ENCODE data around the gene CHRNG.
A peak's percentile ranks its signal among the peaks of the same experiment; 100 is the strongest.

Gene CHRNG

GRCh38 chr2:232544674-232545073 is 5.2 kb downstream of the CHRNG start:
- H3K27me3 ChIP-seq (ENCODE audit: control insufficient read depth in 1 of 2, insufficient read depth in 1 of 2, low read length in 2 of 2): peaks cover 2 to 11% of the 10 kb centered on the region in 2 experiments
- peaks cover 12 to 28% of the 10 kb centered on the region in 2 experiments for H3K36me3 ChIP-seq (ENCODE audit: control insufficient read depth in 1 of 2, insufficient read depth in 2 of 2, low read depth in 1 of 2, low read length in 2 of 2)
- peaks cover 3% of the 10 kb centered on the region for H3K9me3 ChIP-seq (ENCODE audit: control insufficient read depth, low read length)
- H3K79me1 ChIP-seq (replicated peaks; ENCODE audit: low read length, poor library complexity, severe bottlenecking): peaks cover 32% of the 10 kb centered on the region
- H4K91ac ChIP-seq (ENCODE audit: low read length): no peak overlapping the region
- H3K9ac ChIP-seq (ENCODE audit: low read length): no peak overlapping the region
- WGBS: 93% methylated on average over 6 of the region's 6 CpGs
- no peak for DNase-seq
- no peak overlapping the region for H3K23ac ChIP-seq (ENCODE audit: low read length in 2 of 2)
- H4K8ac ChIP-seq (ENCODE audit: low read length): no peak overlapping the region
- H3K18ac ChIP-seq (ENCODE audit: low read depth in 1 of 2, low read length in 2 of 2): no peak overlapping the region
- no peak overlapping the region for H2AK5ac ChIP-seq (ENCODE audit: low read length, severe bottlenecking)
- H3K14ac ChIP-seq (ENCODE audit: low read length in 2 of 2): no peak overlapping the region
- no peak overlapping the region for H2BK15ac ChIP-seq (ENCODE audit: low read depth, poor library complexity, severe bottlenecking)
- no peak overlapping the region for H2BK5ac ChIP-seq (ENCODE audit: low read depth, low read length, poor library complexity, severe bottlenecking)
- no peak overlapping the region for H2BK12ac ChIP-seq (ENCODE audit: low read length in 2 of 2)
- peaks cover 3% of the 10 kb centered on the region for H3K4me1 ChIP-seq (ENCODE audit: control insufficient read depth, insufficient read depth, low read depth, low read length)
- H2AFZ ChIP-seq (ENCODE audit: low read depth, low read length): no peak overlapping the region
- H3K4me3 ChIP-seq (ENCODE audit: insufficient read depth in 1 of 2, low read depth in 1 of 2, low read length in 2 of 2): no peak overlapping the region
- H3K27ac ChIP-seq (ENCODE audit: low read length, poor library complexity, severe bottlenecking): no peak overlapping the region
- no peak overlapping the region for H2BK120ac ChIP-seq (ENCODE audit: low read depth, low read length)
- no peak overlapping the region for H3K4me2 ChIP-seq (ENCODE audit: low read length, poor library complexity, severe bottlenecking)
- H3K4ac ChIP-seq (ENCODE audit: low read depth in 1 of 2, low read length in 2 of 2): no peak overlapping the region

GRCh38 chr2:232545511-232546375 is 6.3 kb downstream of the CHRNG start:
- peaks cover 0 to 1% of the 10 kb centered on the region in 2 experiments for H3K27me3 ChIP-seq (ENCODE audit: control insufficient read depth in 1 of 2, insufficient read depth in 1 of 2, low read length in 2 of 2)
- H3K36me3 ChIP-seq (ENCODE audit: control insufficient read depth in 1 of 2, insufficient read depth in 2 of 2, low read depth in 1 of 2, low read length in 2 of 2): peaks cover 12 to 28% of the 10 kb centered on the region in 2 experiments
- H3K4me2 ChIP-seq (ENCODE audit: low read length, poor library complexity, severe bottlenecking): no peak overlapping the region
- H4K91ac ChIP-seq (ENCODE audit: low read length): peak overlapping the region; percentile 23
- H2BK12ac ChIP-seq (ENCODE audit: low read length in 2 of 2): no peak overlapping the region
- peaks cover 3% of the 10 kb centered on the region for H3K4me1 ChIP-seq (ENCODE audit: control insufficient read depth, insufficient read depth, low read depth, low read length)
- no peak overlapping the region for H3K14ac ChIP-seq (ENCODE audit: low read length in 2 of 2)
- H3K9ac ChIP-seq (ENCODE audit: low read length): no peak overlapping the region
- no peak overlapping the region for H3K23ac ChIP-seq (ENCODE audit: low read length in 2 of 2)
- H3K27ac ChIP-seq (ENCODE audit: low read length, poor library complexity, severe bottlenecking): no peak overlapping the region
- no peak overlapping the region for H2BK120ac ChIP-seq (ENCODE audit: low read depth, low read length)
- H3K4me3 ChIP-seq (ENCODE audit: insufficient read depth in 1 of 2, low read depth in 1 of 2, low read length in 2 of 2): no peak overlapping the region
- H2AFZ ChIP-seq (ENCODE audit: low read depth, low read length): no peak overlapping the region
- H3K79me1 ChIP-seq (replicated peaks; ENCODE audit: low read length, poor library complexity, severe bottlenecking): peaks cover 32% of the 10 kb centered on the region
- no peak overlapping the region for H2BK15ac ChIP-seq (ENCODE audit: low read depth, poor library complexity, severe bottlenecking)
- no peak overlapping the region for H3K18ac ChIP-seq (ENCODE audit: low read depth in 1 of 2, low read length in 2 of 2)
- H3K9me3 ChIP-seq (ENCODE audit: control insufficient read depth, low read length): peaks cover 3% of the 10 kb centered on the region
- no peak overlapping the region for H2BK5ac ChIP-seq (ENCODE audit: low read depth, low read length, poor library complexity, severe bottlenecking)
- WGBS: 93% methylated on average over 16 of the region's 17 CpGs
- H3K4ac ChIP-seq (ENCODE audit: low read depth in 1 of 2, low read length in 2 of 2): no peak overlapping the region
- DNase-seq: no peak
- H4K8ac ChIP-seq (ENCODE audit: low read length): no peak overlapping the region
- no peak overlapping the region for H2AK5ac ChIP-seq (ENCODE audit: low read length, severe bottlenecking)

- Histone ChIP-seq H3K18ac (ENCODE audit: low read depth in 1 of 2, low read length in 2 of 2) (no peak overlapping the region), H3K36me3 (ENCODE audit: control insufficient read depth in 1 of 2, insufficient read depth in 2 of 2, low read depth in 1 of 2, low read length in 2 of 2) (peaks cover 20 to 31% of the 10 kb centered on the region in 2 experiments), H4K8ac (ENCODE audit: low read length) (no peak overlapping the region), H2AK5ac (ENCODE audit: low read length, severe bottlenecking) (no peak overlapping the region), H3K4ac (ENCODE audit: low read depth in 1 of 2, low read length in 2 of 2) (no peak overlapping the region), H3K23ac (ENCODE audit: low read length in 2 of 2) (no peak overlapping the region), H3K4me2 (ENCODE audit: low read length, poor library complexity, severe bottlenecking) (no peak overlapping the region), H2BK15ac (ENCODE audit: low read depth, poor library complexity, severe bottlenecking) (no peak overlapping the region), H2BK5ac (ENCODE audit: low read depth, low read length, poor library complexity, severe bottlenecking) (no peak overlapping the region), H2AFZ (ENCODE audit: low read depth, low read length) (no peak overlapping the region), H2BK120ac (ENCODE audit: low read depth, low read length) (no peak overlapping the region), H3K14ac (ENCODE audit: low read length in 2 of 2) (no peak overlapping the region), H2BK12ac (ENCODE audit: low read length in 2 of 2) (no peak overlapping the region), H3K4me1 (ENCODE audit: control insufficient read depth, insufficient read depth, low read depth, low read length) (peaks cover 7% of the 10 kb centered on the region), H3K9ac (ENCODE audit: low read length) (no peak overlapping the region), H4K91ac (ENCODE audit: low read length) (no peak overlapping the region), H3K27ac (ENCODE audit: low read length, poor library complexity, severe bottlenecking) (no peak overlapping the region), H3K27me3 (ENCODE audit: control insufficient read depth in 1 of 2, insufficient read depth in 1 of 2, low read length in 2 of 2) (no peaks in the 10 kb centered on the region), H3K9me3 (ENCODE audit: control insufficient read depth, low read length) (peaks cover 3% of the 10 kb centered on the region), H3K4me3 (ENCODE audit: insufficient read depth in 1 of 2, low read depth in 1 of 2, low read length in 2 of 2) (no peak overlapping the region), H3K79me1 (replicated peaks; ENCODE audit: low read length, poor library complexity, severe bottlenecking) (peaks cover 32% of the 10 kb centered on the region)
- no peak for DNase-seq
- 100% methylated on average over 6 of the region's 6 CpGs for WGBS
These were observed 8.5 kb downstream of the CHRNG start for GRCh38 chr2:232547991-232548390.

GRCh38 chr2:232549655-232550353 is 10.3 kb downstream of the CHRNG start:
- Histone ChIP-seq H2BK5ac (ENCODE audit: low read depth, low read length, poor library complexity, severe bottlenecking) (no peak overlapping the region), H2BK12ac (ENCODE audit: low read length in 2 of 2) (no peak overlapping the region), H2AFZ (ENCODE audit: low read depth, low read length) (peak overlapping the region; percentile 83), H3K9me3 (ENCODE audit: control insufficient read depth, low read length) (peaks cover 3% of the 10 kb centered on the region), H3K27me3 (ENCODE audit: control insufficient read depth in 1 of 2, insufficient read depth in 1 of 2, low read length in 2 of 2) (no peaks in the 10 kb centered on the region), H3K27ac (ENCODE audit: low read length, poor library complexity, severe bottlenecking) (peak overlapping the region; percentile 86), H3K14ac (ENCODE audit: low read length in 2 of 2) (peak overlapping the region in 1 of 2 experiments; percentile 87), H2BK15ac (ENCODE audit: low read depth, poor library complexity, severe bottlenecking) (no peak overlapping the region), H3K4me1 (ENCODE audit: control insufficient read depth, insufficient read depth, low read depth, low read length) (peaks cover 7% of the 10 kb centered on the region), H2BK120ac (ENCODE audit: low read depth, low read length) (no peak overlapping the region), H2AK5ac (ENCODE audit: low read length, severe bottlenecking) (no peak overlapping the region), H4K91ac (ENCODE audit: low read length) (no peak overlapping the region), H3K4me3 (ENCODE audit: insufficient read depth in 1 of 2, low read depth in 1 of 2, low read length in 2 of 2) (peak overlapping the region; percentile 85 to 98), H3K79me1 (replicated peaks; ENCODE audit: low read length, poor library complexity, severe bottlenecking) (peaks cover 26% of the 10 kb centered on the region), H4K8ac (ENCODE audit: low read length) (peak overlapping the region; percentile 63), H3K23ac (ENCODE audit: low read length in 2 of 2) (no peak overlapping the region), H3K18ac (ENCODE audit: low read depth in 1 of 2, low read length in 2 of 2) (peak overlapping the region; percentile 74 to 97), H3K4me2 (ENCODE audit: low read length, poor library complexity, severe bottlenecking) (peak overlapping the region; percentile 64), H3K4ac (ENCODE audit: low read depth in 1 of 2, low read length in 2 of 2) (peak overlapping the region in 1 of 2 experiments; percentile 89), H3K9ac (ENCODE audit: low read length) (peak overlapping the region; percentile 99), H3K36me3 (ENCODE audit: control insufficient read depth in 1 of 2, insufficient read depth in 2 of 2, low read depth in 1 of 2, low read length in 2 of 2) (peaks cover 17 to 36% of the 10 kb centered on the region in 2 experiments)
- 25% methylated on average over 14 of the region's 21 CpGs for WGBS
- DNase-seq: no peak

All from mesenchymal stem cell (in vitro differentiated cells and primary cell).